GM15510 (cell line): ENCODE measurements around the gene RDH8.

Source experiments
- POLR2A ChIP-seq: IDR thresholded peaks from 3 replicates; pipeline ENCODE4 v1.6.1; 2011; ENCODE audit warnings: borderline replicate concordance; ENCODE audit not compliant: insufficient read length; ENCODE audit errors: extremely low read depth

The RDH8 gene

GRCh38 chr19:10011974-10012373, 1.3 kb upstream of the RDH8 start:
- no peak for TF ChIP-seq POLR2A

- no peak for TF ChIP-seq POLR2A
Observed at GRCh38 chr19:10013834-10014618, 743 bp downstream of the RDH8 start.

GRCh38 chr19:10018263-10018662, 5.0 kb downstream of the RDH8 start:
- TF ChIP-seq POLR2A, result no peak

- no peak for TF ChIP-seq POLR2A
Observed at GRCh38 chr19:10018786-10019185, 5.5 kb downstream of the RDH8 start.

GRCh38 chr19:10019246-10019645, 6.0 kb downstream of the RDH8 start:
- TF ChIP-seq POLR2A, result no peak

GRCh38 chr19:10020851-10021250, 7.6 kb downstream of the RDH8 start:
- no peak for TF ChIP-seq POLR2A

- no peak for TF ChIP-seq POLR2A
Observed at GRCh38 chr19:10021446-10021845, 8.2 kb downstream of the RDH8 start.

- TF ChIP-seq POLR2A, result no peak
Observed at GRCh38 chr19:10021863-10022262, 8.6 kb downstream of the RDH8 start.

GRCh38 chr19:10026744-10027143, 13.5 kb downstream of the RDH8 start:
- TF ChIP-seq POLR2A, result no peak

- no peak for TF ChIP-seq POLR2A
Observed at GRCh38 chr19:10027158-10027997, 14.1 kb downstream of the RDH8 start.

- no peak for TF ChIP-seq POLR2A
Observed at GRCh38 chr19:10033614-10034013, 20.3 kb downstream of the RDH8 start.

- no peak for TF ChIP-seq POLR2A
Observed at GRCh38 chr19:10036601-10037071, 23.4 kb downstream of the RDH8 start.

- no peak for TF ChIP-seq POLR2A
Observed at GRCh38 chr19:10037367-10037766, 24.1 kb downstream of the RDH8 start.

GRCh38 chr19:10037809-10038208, 24.5 kb downstream of the RDH8 start:
- TF ChIP-seq POLR2A, result no peak

GRCh38 chr19:10043286-10043927, 30.1 kb downstream of the RDH8 start:
- TF ChIP-seq POLR2A, result no peak
